Common myeloid progenitor, CD34-positive (primary cell): ENCODE results near the gene NEK8.

Experiments used
- CTCF ChIA-PET: fragments of 350-600 bp; sonication (Branson Sonifier 250); formaldehyde crosslinking; loops from one replicate; lab custom pipeline; 2021; ENCODE audit warnings: antibody characterized with exemption; lab: Charles Lee
- POLR2A ChIA-PET: fragments of 350-600 bp; sonication (Branson Sonifier 250); formaldehyde crosslinking; loops from one replicate; lab custom pipeline; 2021; ENCODE audit warnings: antibody characterized with exemption; lab: Charles Lee
- DNase-seq, 3 donors: peaks; one replicate each; pipeline versions ENCODE4 v3.0.0 to v3.0.0-alpha.2; 2013
- H3K27ac ChIP-seq, 2 experiments: 1 replicate in 1 of 2; 2 replicates in 1 of 2; pipeline ENCODE4 v1.7.0; 2013; ENCODE audit warnings: inconsistent platforms in 2 of 2, low read length in 2 of 2, mild to moderate bottlenecking in 2 of 2, low read depth in 1 of 2, moderate library complexity in 1 of 2; ENCODE audit not compliant: severe bottlenecking in 2 of 2, insufficient read depth in 1 of 2, poor library complexity in 1 of 2
- H3K27me3 ChIP-seq, 5 experiments: replicated peaks in 2 of 5; 1 replicate in 3 of 5; 2 replicates in 2 of 5; pipeline versions ENCODE4 v1.6.1 to v1.7.0; 2013; ENCODE audit warnings: low read length in 4 of 5, mild to moderate bottlenecking in 2 of 5, moderate library complexity in 2 of 5, inconsistent platforms in 1 of 5; ENCODE audit not compliant: insufficient read depth in 5 of 5, control insufficient read depth in 4 of 5
- H3K36me3 ChIP-seq, 4 experiments: 1 replicate in 2 of 4; 2 replicates in 2 of 4; pipeline versions ENCODE4 v1.6.1 to v1.7.0; 2013; ENCODE audit warnings: low read length in 3 of 4, control low read depth in 1 of 4, mild to moderate bottlenecking in 1 of 4; ENCODE audit not compliant: control insufficient read depth in 4 of 4, insufficient read depth in 4 of 4
- H3K4me1 ChIP-seq, 4 experiments: 1 replicate in 3 of 4; 2 replicates in 1 of 4; pipeline versions ENCODE4 v1.6.1 to v1.7.1; 2013; ENCODE audit warnings: low read length in 3 of 4, mild to moderate bottlenecking in 3 of 4, control low read depth in 1 of 4, inconsistent platforms in 1 of 4, moderate library complexity in 1 of 4; ENCODE audit not compliant: control insufficient read depth in 4 of 4, insufficient read depth in 4 of 4; ENCODE audit errors: control extremely low read depth in 1 of 4
- H3K4me3 ChIP-seq, 7 experiments: 1 replicate in 4 of 7; 2 replicates in 3 of 7; pipeline versions ENCODE4 v1.5.1 to v1.7.0; 2013; ENCODE audit warnings: mild to moderate bottlenecking in 7 of 7, low read length in 6 of 7, moderate library complexity in 6 of 7, inconsistent platforms in 2 of 7, low read depth in 2 of 7, control low read depth in 1 of 7; ENCODE audit not compliant: insufficient read depth in 4 of 7, control insufficient read depth in 1 of 7; ENCODE audit errors: extremely low read depth in 1 of 7
- H3K9me3 ChIP-seq, 5 experiments: 1 replicate in 4 of 5; 2 replicates in 1 of 5; pipeline versions ENCODE4 v1.6.1 to v1.7.1; 2013; ENCODE audit warnings: low read length in 4 of 5, mild to moderate bottlenecking in 2 of 5, inconsistent platforms in 1 of 5, low read depth in 1 of 5, moderate library complexity in 1 of 5; ENCODE audit not compliant: control insufficient read depth in 4 of 5, insufficient read depth in 2 of 5; ENCODE audit errors: control extremely low read depth in 1 of 5
- WGBS: methylation state at CpG from one replicate; pipeline ENCODE4 v1.1.5; 2013; ENCODE audit not compliant: insufficient coverage; 5-methylcytosine and 5-hydroxymethylcytosine counted together

Gene NEK8

DNA sequence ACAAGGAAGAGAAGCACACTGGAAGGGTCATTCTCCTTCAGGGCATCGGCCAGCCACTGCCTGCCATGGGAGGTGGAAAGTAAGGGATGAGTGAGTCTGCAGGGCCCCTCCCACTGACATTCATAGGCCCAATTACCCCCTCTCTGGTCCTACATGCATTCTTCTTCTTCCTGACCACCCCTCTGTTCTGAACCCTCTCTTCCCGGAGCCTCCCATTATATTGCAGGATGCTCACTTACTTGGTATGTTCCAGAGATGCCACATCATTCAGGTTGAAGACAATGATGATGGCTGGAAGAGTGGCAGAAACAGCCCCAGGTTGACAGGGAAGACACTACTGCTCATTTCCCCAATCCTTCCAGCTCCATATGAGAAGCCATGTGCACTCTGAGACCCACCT lies 13.4 kb upstream of the NEK8 start:
- WGBS: no CpG with 5 or more reads among the region's 2 CpGs
- ChIA-PET POLR2A (no interaction called here), CTCF (interaction anchor here (1.7 to 2.1 kb wide), 3 partner anchors 12 to 59 kb away, joined by 3 to 7 read pairs (median 5); no protein-coding TSS in a partner anchor)
- no peaks in the 10 kb centered on the region for H3K27me3 ChIP-seq
- DNase-seq: no peak
- H3K4me1 ChIP-seq: peaks cover 6 to 51% (median 50%) of the 10 kb centered on the region in 4 experiments
- H3K36me3 ChIP-seq: peaks cover 0 to 24% (median 24%) of the 10 kb centered on the region in 4 experiments
- no peaks in the 10 kb centered on the region for H3K9me3 ChIP-seq
- H3K4me3 ChIP-seq: no peak overlapping the region
- no peak overlapping the region for H3K27ac ChIP-seq

DNA sequence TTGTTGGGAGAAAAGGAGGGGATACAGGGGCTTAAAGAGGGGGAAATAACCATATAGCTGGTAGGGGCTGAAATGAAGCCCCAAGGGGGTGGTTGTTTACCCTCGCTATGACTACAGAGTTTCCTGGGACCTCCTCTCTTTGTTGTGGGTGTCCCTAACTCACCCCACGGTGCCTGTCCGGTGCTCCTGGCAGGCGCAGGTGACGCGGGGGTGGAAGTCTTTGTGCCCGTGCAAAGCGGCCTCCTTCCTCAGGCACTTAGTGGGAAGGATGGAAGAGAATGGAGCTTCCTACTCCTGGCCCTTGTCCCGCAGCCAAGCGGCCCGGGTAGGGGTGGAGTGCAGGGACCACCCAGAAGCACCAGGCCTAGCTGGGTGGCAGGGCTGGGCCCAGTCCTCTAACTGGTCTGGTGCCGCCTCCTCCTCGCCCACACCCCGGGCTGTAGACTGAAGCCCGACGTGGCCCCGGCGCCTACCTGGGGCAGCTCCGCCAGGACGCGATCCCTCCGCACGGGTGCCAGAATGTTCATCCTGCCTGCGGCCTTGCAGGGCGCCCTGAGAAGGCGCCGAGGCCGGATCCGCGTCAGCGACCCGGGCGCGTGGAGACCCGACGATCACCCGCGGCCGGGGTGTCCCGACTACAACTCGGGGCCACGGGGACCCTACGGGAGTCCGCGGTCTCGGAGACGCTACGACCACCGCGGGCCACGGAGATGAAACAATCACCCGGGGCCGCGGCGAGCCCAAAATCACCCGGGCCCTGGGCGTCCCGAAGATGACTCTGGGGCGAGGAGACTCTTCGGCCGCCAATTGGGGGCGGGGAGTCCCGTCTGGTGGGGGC lies 11.6 kb upstream of the NEK8 start:
- H3K27ac ChIP-seq: peak overlapping the region in 1 of 2 experiments; percentile 68
- peaks cover 0 to 41% (median 28%) of the 10 kb centered on the region in 4 experiments for H3K36me3 ChIP-seq
- no peaks in the 10 kb centered on the region for H3K27me3 ChIP-seq
- peak overlapping the region; percentile 33 to 98 (median 67) for H3K4me3 ChIP-seq
- WGBS: 18% methylated on average over 48 of the region's 63 CpGs
- H3K4me1 ChIP-seq: peaks cover 11 to 57% (median 50%) of the 10 kb centered on the region in 4 experiments
- no peaks in the 10 kb centered on the region for H3K9me3 ChIP-seq
- ChIA-PET POLR2A (no interaction called here), CTCF (interaction anchor here (0.6 to 2.1 kb wide), 6 partner anchors 10 to 643 kb away, joined by 3 to 7 read pairs (median 4); no protein-coding TSS in a partner anchor)
- DNase-seq: peak in 1 of 3 donors; percentile 39

DNA sequence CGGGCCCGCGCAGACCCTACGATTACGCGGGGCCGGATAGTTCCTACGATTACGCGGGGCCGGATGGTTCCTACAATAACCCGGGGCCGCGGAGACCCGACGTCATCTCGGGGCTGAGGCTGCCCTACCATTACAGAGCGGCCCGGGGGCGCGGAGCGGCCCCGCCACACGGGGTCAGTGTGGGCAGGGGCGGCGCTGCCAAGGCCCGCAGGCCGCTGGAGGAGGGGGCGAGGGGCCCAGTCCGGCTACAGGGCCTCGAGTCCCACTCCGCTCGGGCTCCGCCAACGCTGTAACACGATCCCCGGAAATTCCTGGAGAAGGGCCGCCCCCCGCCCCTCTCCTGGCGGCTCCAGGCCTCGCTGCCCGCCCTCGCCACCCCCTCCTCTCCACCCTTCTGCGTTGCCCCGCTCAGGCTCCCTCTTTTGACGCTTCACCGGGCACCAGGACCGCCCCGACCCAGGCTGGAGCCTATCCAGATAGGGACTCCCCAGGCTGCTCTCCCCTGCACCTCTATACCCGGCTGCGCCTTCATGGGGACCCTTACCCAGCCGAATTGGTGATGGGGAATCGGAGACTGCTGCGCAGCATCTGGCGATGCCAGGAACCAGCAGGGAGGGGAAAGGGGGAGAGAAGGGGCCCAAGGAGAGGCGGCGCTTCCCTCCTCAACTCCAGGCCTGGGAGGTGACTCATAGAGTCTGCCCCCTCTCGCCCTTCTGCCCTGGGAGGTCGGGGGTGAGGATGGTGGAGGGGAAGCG lies 10.8 kb upstream of the NEK8 start, which contains the start of gene RAB34:
RAB34 (minus strand) TSS at position 291 of the 755 bp plus-strand sequence. CDS start 602 bp downstream, outside the sequence.
- CTCF ChIA-PET: interaction anchor here (0.9 kb wide), 1 partner anchor 13 kb away, joined by 5 read pairs; no protein-coding TSS in a partner anchor
- POLR2A ChIA-PET: no interaction called here
- H3K9me3 ChIP-seq: no peaks in the 10 kb centered on the region
- peaks cover 11 to 57% (median 50%) of the 10 kb centered on the region in 4 experiments for H3K4me1 ChIP-seq
- WGBS: under 1% methylated on average over 37 of the region's 60 CpGs
- H3K36me3 ChIP-seq: peaks cover under 1 to 49% (median 36%) of the 10 kb centered on the region in 4 experiments
- peak; percentile 74 to 92 (median 87) for DNase-seq
- no peaks in the 10 kb centered on the region for H3K27me3 ChIP-seq
- H3K27ac ChIP-seq: peak within 1 kb of the TSS in 1 of 2 experiments; percentile 68
- H3K4me3 ChIP-seq: peak within 1 kb of the TSS; percentile 33 to 98 (median 67)

DNA sequence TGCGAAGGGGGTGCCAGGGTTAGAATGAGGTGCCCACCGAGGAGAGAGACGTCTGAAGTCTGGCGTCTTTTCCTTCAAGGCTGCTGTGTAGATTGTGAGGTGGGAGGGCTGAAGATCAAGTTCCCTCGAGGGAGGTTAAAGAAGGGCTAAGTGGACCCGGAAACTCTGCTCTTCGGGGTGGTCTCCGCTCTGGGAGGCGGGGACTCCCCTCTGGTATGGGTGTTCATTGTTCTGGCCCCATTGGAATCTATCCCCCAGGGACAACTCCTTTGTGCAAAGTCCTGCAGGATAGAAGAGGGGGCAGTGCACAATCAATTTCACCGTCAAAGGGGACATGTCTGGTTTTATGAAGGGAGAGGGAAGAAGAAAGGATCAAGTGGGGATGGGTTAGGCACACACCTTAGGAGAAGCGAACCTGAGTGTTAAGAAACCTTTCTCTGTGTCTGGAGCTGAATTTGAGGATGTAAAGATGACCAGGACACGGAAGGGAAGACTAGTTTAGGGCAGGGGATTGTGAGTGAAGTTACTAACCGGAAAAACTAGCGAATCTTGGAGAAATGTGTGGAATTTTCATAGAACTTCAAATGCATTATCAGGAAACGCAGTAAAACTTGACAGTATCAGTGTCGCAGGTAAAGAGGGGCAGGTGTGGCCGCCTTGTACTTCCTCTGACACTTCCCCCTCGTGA lies 10.1 kb upstream of the NEK8 start:
- H3K9me3 ChIP-seq: no peaks in the 10 kb centered on the region
- peaks cover 7 to 53% (median 43%) of the 10 kb centered on the region in 4 experiments for H3K36me3 ChIP-seq
- peak overlapping the region in 1 of 2 experiments; percentile 52 for H3K27ac ChIP-seq
- peaks cover 11 to 56% (median 51%) of the 10 kb centered on the region in 4 experiments for H3K4me1 ChIP-seq
- POLR2A ChIA-PET: interaction anchor here (2.4 kb wide), 1 partner anchor 7 kb away, joined by 12 read pairs; the partner anchor contains the start of gene PROCA1
- no peaks in the 10 kb centered on the region for H3K27me3 ChIP-seq
- DNase-seq: no peak
- CTCF ChIA-PET: interaction anchor here (17.9 kb wide), 1 partner anchor 28 kb away, joined by 507 read pairs; the partner anchor contains the start of gene TRAF4
- 52% methylated on average over 8 of the region's 18 CpGs for WGBS
- H3K4me3 ChIP-seq: peak overlapping the region in 6 of 7 experiments; percentile 58 to 98 (median 78)

DNA sequence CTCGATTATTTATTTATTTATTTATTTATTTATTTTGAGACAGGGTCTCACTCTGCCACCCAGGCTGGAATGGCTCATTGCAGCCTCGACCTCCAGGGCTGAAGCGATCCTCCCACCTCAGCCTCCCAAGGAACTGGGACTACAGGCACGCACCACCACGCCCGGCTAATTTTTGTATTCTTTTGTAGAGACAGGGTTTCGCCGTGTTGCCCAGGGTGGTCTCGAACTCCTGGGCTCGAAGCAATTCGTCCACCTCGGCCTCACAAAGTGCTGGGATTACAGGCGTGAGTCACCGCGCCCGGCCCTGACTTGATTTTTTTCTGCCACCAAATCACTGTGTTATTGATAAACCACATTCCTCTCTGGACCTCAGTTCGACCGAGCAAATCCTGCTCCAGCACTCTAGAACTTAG lies 9.6 kb upstream of the NEK8 start:
- no peak for DNase-seq
- no peaks in the 10 kb centered on the region for H3K9me3 ChIP-seq
- peak overlapping the region in 6 of 7 experiments; percentile 79 to 98 (median 94) for H3K4me3 ChIP-seq
- POLR2A ChIA-PET: interaction anchor here (0.7 to 2.4 kb wide), 7 partner anchors 8 to 233 kb away, joined by 3 to 12 read pairs (median 4); partner anchors contain the start of genes BLTP2, PHF12, PROCA1 and SDF2
- peak overlapping the region; percentile 83 to 91 for H3K27ac ChIP-seq
- WGBS: 37% methylated on average over 12 of the region's 18 CpGs
- peaks cover 11 to 56% (median 52%) of the 10 kb centered on the region in 4 experiments for H3K4me1 ChIP-seq
- no peaks in the 10 kb centered on the region for H3K27me3 ChIP-seq
- CTCF ChIA-PET: interaction anchor here (0.7 to 17.9 kb wide), 5 partner anchors 9 to 75 kb away, joined by 3 to 507 read pairs (median 7); partner anchors contain the start of genes NEK8 and TRAF4
- peaks cover 8 to 56% (median 43%) of the 10 kb centered on the region in 4 experiments for H3K36me3 ChIP-seq
